IMR-90 (cell line): ENCODE data around the gene KDM2A. TPM values are rescaled to one million over a fixed set of nuclear protein-coding genes. Genes with fewer than 3 reads are reported as not detected.
A peak's percentile ranks its signal among the peaks of the same experiment; 100 is the strongest.

ENCODE experiments used
- ATAC-seq: fragments of 200-7000 bp; cut with Tn5 transposase; 2 replicates; pipeline ENCODE4 v1.9.1; 2020; ENCODE audit warnings: low read depth, mild to moderate bottlenecking, moderate library complexity
- BruUV-seq: library from RNA; stranded (reverse); fragments of 400-500 nt; replicated peaks from 2 replicates; lab custom pipeline; 2021; lab: Mats Ljungman, UMichigan
- CTCF ChIA-PET: fragments of 300-600 bp; formaldehyde crosslinking; extraction: SDS; loops from one replicate; lab custom pipeline; 2021; ENCODE audit warnings: antibody characterized with exemption; lab: Yijun Ruan, JAX
- POLR2A ChIA-PET: fragments of 300-600 bp; sonication (Branson Sonifier 250); formaldehyde crosslinking; loops from one replicate; lab custom pipeline; 2022; ENCODE audit warnings: antibody characterized with exemption; ENCODE audit not compliant: unreplicated experiment; lab: Charles Lee
- DNase-seq: peaks from one replicate; pipeline ENCODE4 v3.0.0; 2013
- H2AFZ ChIP-seq: replicated peaks from 2 replicates; pipeline ENCODE3; 2013; ENCODE audit warnings: low read length, mild to moderate bottlenecking; ENCODE audit not compliant: poor library complexity
- H2AK5ac ChIP-seq: 2 replicates; pipeline ENCODE4 v1.6.1; 2013; ENCODE audit warnings: low read depth, low read length, inconsistent platforms
- H2AK9ac ChIP-seq: replicated peaks from 2 replicates; pipeline ENCODE3; 2013; ENCODE audit warnings: mild to moderate bottlenecking, low read depth, low read length, moderate library complexity; ENCODE audit not compliant: poor library complexity
- H2BK120ac ChIP-seq: 2 replicates; pipeline ENCODE4 v1.6.1; 2013; ENCODE audit warnings: low read depth, low read length, inconsistent platforms
- H2BK15ac ChIP-seq: 3 replicates; pipeline ENCODE4 v1.6.1; 2013; ENCODE audit warnings: low read depth, low read length, inconsistent platforms
- H2BK20ac ChIP-seq: 2 replicates; pipeline ENCODE4 v1.6.1; 2013; ENCODE audit warnings: low read depth, mild to moderate bottlenecking, inconsistent platforms, low read length, moderate library complexity
- H2BK5ac ChIP-seq: 2 replicates; pipeline ENCODE4 v1.6.1; 2013; ENCODE audit warnings: mild to moderate bottlenecking, low read depth, low read length, inconsistent platforms; ENCODE audit not compliant: poor library complexity, severe bottlenecking
- H3K14ac ChIP-seq: replicated peaks from 2 replicates; pipeline ENCODE4 v1.6.1; 2013; ENCODE audit warnings: low read depth, low read length, inconsistent platforms
- H3K18ac ChIP-seq: 2 replicates; pipeline ENCODE4 v1.6.1; 2013; ENCODE audit warnings: low read depth, low read length, control low read depth
- H3K23ac ChIP-seq: 2 replicates; pipeline ENCODE4 v1.6.1; 2013; ENCODE audit warnings: low read depth, low read length, inconsistent platforms
- H3K27ac ChIP-seq: 2 replicates; pipeline ENCODE4 v1.5.1; 2013; ENCODE audit warnings: mild to moderate bottlenecking, control low read depth, low read length; ENCODE audit not compliant: insufficient read depth
- H3K27me3 ChIP-seq: 2 replicates; pipeline ENCODE4 v1.6.1; 2013; ENCODE audit warnings: low read length; ENCODE audit not compliant: control insufficient read depth, insufficient read depth
- H3K36me3 ChIP-seq: 2 replicates; pipeline ENCODE4 v1.6.1; 2013; ENCODE audit warnings: low read length, mixed read lengths; ENCODE audit not compliant: control insufficient read depth, insufficient read depth
- H3K4ac ChIP-seq: 2 replicates; pipeline ENCODE4 v1.6.1; 2013; ENCODE audit warnings: low read depth, low read length, inconsistent platforms
- H3K4me1 ChIP-seq: 2 replicates; pipeline ENCODE4 v1.6.1; 2013; ENCODE audit warnings: low read length, mixed read lengths; ENCODE audit not compliant: control insufficient read depth, insufficient read depth
- H3K4me2 ChIP-seq: 2 replicates; pipeline ENCODE4 v1.6.1; 2013; ENCODE audit warnings: low read depth, mild to moderate bottlenecking, control low read depth, low read length, moderate library complexity
- H3K4me3 ChIP-seq: 2 replicates; pipeline ENCODE4 v1.5.1; 2013; ENCODE audit warnings: low read depth, mild to moderate bottlenecking, control low read depth, low read length, moderate library complexity; ENCODE audit not compliant: insufficient read depth
- H3K56ac ChIP-seq: 2 replicates; pipeline ENCODE4 v1.6.1; 2013; ENCODE audit warnings: low read length, inconsistent platforms; ENCODE audit not compliant: insufficient read depth; ENCODE audit errors: extremely low read depth
- H3K79me1 ChIP-seq, 2 experiments: 2 replicates each; pipeline ENCODE4 v1.6.1; 2013; ENCODE audit warnings: low read length in 2 of 2, inconsistent platforms in 1 of 2, low read depth in 1 of 2
- H3K9ac ChIP-seq: 2 replicates; pipeline ENCODE4 v1.6.1; 2013; ENCODE audit warnings: low read depth, low read length, control low read depth
- H3K9me1 ChIP-seq: 2 replicates; pipeline ENCODE4 v1.6.1; 2013; ENCODE audit warnings: low read length, inconsistent platforms; ENCODE audit not compliant: insufficient read depth
- H3K9me3 ChIP-seq: 2 replicates; pipeline ENCODE4 v1.6.1; 2013; ENCODE audit warnings: low read length; ENCODE audit not compliant: control insufficient read depth, insufficient read depth
- H4K20me1 ChIP-seq: 2 replicates; pipeline ENCODE4 v1.6.1; 2013; ENCODE audit warnings: low read length, inconsistent platforms; ENCODE audit not compliant: insufficient read depth
- H4K5ac ChIP-seq: 2 replicates; pipeline ENCODE4 v1.6.1; 2013; ENCODE audit warnings: mild to moderate bottlenecking, low read depth, low read length, control low read depth
- H4K8ac ChIP-seq, 2 experiments: 2 replicates each; pipeline ENCODE4 v1.6.1; 2013; ENCODE audit warnings: low read depth in 2 of 2, low read length in 2 of 2, control low read depth in 1 of 2, inconsistent platforms in 1 of 2
- H4K91ac ChIP-seq: 2 replicates; pipeline ENCODE4 v1.6.1; 2013; ENCODE audit warnings: low read depth, low read length, inconsistent platforms; ENCODE audit not compliant: insufficient read depth
- BHLHE40 ChIP-seq: fragments of 150-350 bp; IDR thresholded peaks from 2 replicates; pipeline ENCODE4 v1.6.1; 2016; ENCODE audit warnings: mild to moderate bottlenecking, low read depth, low read length
- POLR2A ChIP-seq: IDR thresholded peaks from 2 replicates; pipeline ENCODE4 v1.6.1; 2012; ENCODE audit warnings: mild to moderate bottlenecking, low read depth, low read length
- WGBS, 2 experiments: methylation state at CpG; one replicate each; pipeline versions ENCODE4 v1.1.5 to v1.1.7; 2013; ENCODE audit warnings: missing lambda C conversion rate in 2 of 2; ENCODE audit not compliant: insufficient read length in 1 of 2; ENCODE audit errors: extremely low coverage in 2 of 2; 5-methylcytosine and 5-hydroxymethylcytosine counted together
- dilution Hi-C: fragments of 300-500 bp; cut with HindIII; formaldehyde crosslinking; loops from one replicate; pipeline ENCODE4 v1.14.3; 2018; ENCODE audit warnings: low sequenced_read_pairs; ENCODE audit not compliant: unreplicated experiment
- in situ Hi-C: fragments of 300-500 bp; cut with MboI; formaldehyde crosslinking; loops from 3 replicates; pipeline ENCODE4 v1.14.3; 2019; ENCODE audit warnings: low sequenced_read_pairs, inconsistent platforms, mixed read lengths
- intact Hi-C: fragments of 100-400 bp; cut with micrococcal nuclease; formaldehyde crosslinking; loops from 2 replicates; pipeline ENCODE4 v1.10.0; 2022
- polyA plus RNA-seq, 3 experiments: library from polyadenylated mRNA; depleted of rRNA; stranded (reverse); fragments of >200 nt; gene quantifications; 2 replicates each; pipeline ENCODE4 v1.2.3, GENCODE V29; 2012; ENCODE audit warnings: low replicate concordance in 1 of 3
- total RNA-seq: library from RNA; depleted of rRNA; stranded (reverse); fragments of >200 nt; gene quantifications from 2 replicates; pipeline ENCODE4 v1.2.3, GENCODE V29; 2012
- TF ChIP-seq, protein P1 (sequence below): conservative IDR thresholded peaks from 2 replicates; pipeline ENCODE4 v1.5.1; 2012; ENCODE audit warnings: mild to moderate bottlenecking, low read depth, low read length, improper control_type of control experiment

Gene KDM2A
- total and polyA plus RNA-seq, 2 of the 4 experiments (the other 2 are of a cell fraction), result 26.7 to 42.6 TPM

DNA sequence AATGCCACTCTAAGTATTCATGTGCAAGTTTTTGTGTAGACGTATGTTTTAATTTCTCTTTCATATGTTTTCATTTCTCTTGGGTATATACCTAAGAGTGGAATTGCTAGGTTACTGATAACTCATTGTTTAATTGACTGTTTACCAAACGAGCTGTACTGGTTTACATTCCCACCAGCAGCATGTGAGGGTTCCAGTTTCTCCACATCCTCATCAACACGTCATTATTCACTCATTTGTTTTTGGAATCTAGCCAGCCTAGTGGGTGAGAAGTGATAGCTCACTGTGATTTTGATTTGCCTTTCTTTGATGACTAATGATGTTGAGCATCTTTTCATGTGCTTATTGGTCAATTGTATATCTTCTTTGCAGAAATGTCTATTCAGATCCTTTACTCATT is 174.0 kb downstream of the KDM2A start:
- H3K27me3 ChIP-seq, result no peaks in the 10 kb centered on the region
- TSS peak; percentile 23 for BruUV-seq
- no peak overlapping the region for H2BK120ac ChIP-seq
- DNase-seq (peak; percentile 65), ATAC-seq (no peak)
- H2BK15ac ChIP-seq, result no peak overlapping the region
- no peak overlapping the region for H3K23ac ChIP-seq
- peaks cover 31% of the 10 kb centered on the region for H3K36me3 ChIP-seq
- dilution Hi-C loops, result no loop called here
- no peak overlapping the region for H2BK20ac ChIP-seq
- H3K9ac ChIP-seq, result no peak overlapping the region
- no peak overlapping the region for H4K5ac ChIP-seq
- H3K18ac ChIP-seq, result no peak overlapping the region
- no peak overlapping the region for H3K14ac ChIP-seq
- peaks cover 15% of the 10 kb centered on the region for H4K20me1 ChIP-seq
- intact Hi-C loops, result no loop called here
- no peak overlapping the region for H3K4ac ChIP-seq
- whole genome bisulfite sequencing, 2 experiments, result no CpG with 5 or more reads among the region's 3 CpGs
- no peak overlapping the region for H2AK9ac ChIP-seq
- ChIA-PET CTCF (interaction anchor here (0.6 to 1.6 kb wide), 3 partner anchors 24 to 164 kb away, joined by 3 to 5 read pairs (median 3); no protein-coding TSS in a partner anchor), POLR2A (interaction anchor here (0.5 kb wide), 1 partner anchor 12 kb away, joined by 3 read pairs; no protein-coding TSS in a partner anchor)
- peaks cover 14% of the 10 kb centered on the region; the same call in 1 of the 2 replicates for H3K9me1 ChIP-seq
- H3K4me2 ChIP-seq, result peak overlapping the region; percentile 53; the same call in 1 of the 2 replicates
- H3K79me1 ChIP-seq, result peaks cover 20 to 55% of the 10 kb centered on the region in 2 experiments
- no peak overlapping the region for H3K56ac ChIP-seq
- H2AK5ac ChIP-seq, result no peak overlapping the region
- peak overlapping the region; percentile 66 for H2BK5ac ChIP-seq
- no peak overlapping the region for H3K27ac ChIP-seq
- peaks cover 16% of the 10 kb centered on the region for H3K4me1 ChIP-seq
- H3K9me3 ChIP-seq, result peaks cover 2% of the 10 kb centered on the region; the same call in 1 of the 2 replicates
- H4K8ac ChIP-seq, result no peak overlapping the region
- H2AFZ ChIP-seq, result no peak overlapping the region
- no peak overlapping the region for H4K91ac ChIP-seq
- H3K4me3 ChIP-seq, result no peak overlapping the region
- TF ChIP-seq BHLHE40 (peak; percentile 91), POLR2A (no peak)
- TF ChIP-seq, protein P1, sequence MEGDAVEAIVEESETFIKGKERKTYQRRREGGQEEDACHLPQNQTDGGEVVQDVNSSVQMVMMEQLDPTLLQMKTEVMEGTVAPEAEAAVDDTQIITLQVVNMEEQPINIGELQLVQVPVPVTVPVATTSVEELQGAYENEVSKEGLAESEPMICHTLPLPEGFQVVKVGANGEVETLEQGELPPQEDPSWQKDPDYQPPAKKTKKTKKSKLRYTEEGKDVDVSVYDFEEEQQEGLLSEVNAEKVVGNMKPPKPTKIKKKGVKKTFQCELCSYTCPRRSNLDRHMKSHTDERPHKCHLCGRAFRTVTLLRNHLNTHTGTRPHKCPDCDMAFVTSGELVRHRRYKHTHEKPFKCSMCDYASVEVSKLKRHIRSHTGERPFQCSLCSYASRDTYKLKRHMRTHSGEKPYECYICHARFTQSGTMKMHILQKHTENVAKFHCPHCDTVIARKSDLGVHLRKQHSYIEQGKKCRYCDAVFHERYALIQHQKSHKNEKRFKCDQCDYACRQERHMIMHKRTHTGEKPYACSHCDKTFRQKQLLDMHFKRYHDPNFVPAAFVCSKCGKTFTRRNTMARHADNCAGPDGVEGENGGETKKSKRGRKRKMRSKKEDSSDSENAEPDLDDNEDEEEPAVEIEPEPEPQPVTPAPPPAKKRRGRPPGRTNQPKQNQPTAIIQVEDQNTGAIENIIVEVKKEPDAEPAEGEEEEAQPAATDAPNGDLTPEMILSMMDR, result no peak
- in situ Hi-C loops, result no loop called here
